IPS-NIHi7 (cell line): ENCODE measurements around the gene RNASET2.
"Not testable (repeated sequence)": the region's sequence is repeated elsewhere in the genome, so short reads cannot be mapped to it uniquely, and the experiment has no call there.

Experiments
- DNase-seq: peaks from one replicate; pipeline ENCODE4 v3.0.0; 2012; ENCODE audit warnings: mixed read lengths; ENCODE audit errors: extremely low spot score

RNASET2 gene

DNA sequence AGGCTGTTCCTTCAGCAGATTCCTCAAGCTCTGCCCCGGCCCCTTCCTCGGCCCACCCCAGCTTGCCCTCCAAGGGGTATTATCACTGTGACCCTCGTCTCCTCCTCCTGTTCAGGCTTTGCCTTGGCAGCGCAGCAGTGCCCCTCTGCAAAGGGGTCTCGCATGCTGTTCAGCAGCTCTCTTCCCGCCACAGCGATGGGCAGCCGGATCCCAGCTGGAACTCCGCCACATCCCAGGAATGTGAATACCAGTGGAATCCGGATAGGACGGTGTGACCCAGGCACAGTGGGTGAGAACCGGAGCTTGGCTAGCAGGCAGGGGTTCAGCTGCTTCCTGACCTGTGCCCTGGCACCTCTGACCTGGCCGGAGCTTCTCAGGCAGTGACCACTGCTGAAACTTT lies 52.9 kb downstream of the RNASET2 start:
- no peak for DNase-seq

DNA sequence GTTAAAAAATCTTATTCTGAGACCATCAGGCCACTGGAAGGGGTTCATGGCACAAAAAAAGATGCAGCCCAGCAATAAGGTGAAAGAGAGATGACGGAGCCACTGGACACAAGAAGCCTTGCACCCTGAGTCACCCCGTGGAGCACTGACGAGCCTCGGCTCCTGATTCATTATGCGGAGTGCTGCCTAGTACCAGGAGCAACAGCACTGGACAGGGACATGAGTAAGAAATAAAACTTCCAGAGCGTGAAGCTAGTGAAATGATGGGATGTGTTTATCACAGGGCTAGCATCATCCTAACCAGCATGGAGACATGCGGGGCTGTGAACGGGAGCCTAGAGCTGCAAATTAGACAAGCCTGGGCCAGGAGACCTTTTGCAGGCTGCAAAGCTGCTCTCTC lies 53.3 kb downstream of the RNASET2 start:
- no peak for DNase-seq

GRCh38 chr6:166902211-166902755 lies 54.1 kb downstream of the RNASET2 start:
- DNase-seq = no peak

DNA sequence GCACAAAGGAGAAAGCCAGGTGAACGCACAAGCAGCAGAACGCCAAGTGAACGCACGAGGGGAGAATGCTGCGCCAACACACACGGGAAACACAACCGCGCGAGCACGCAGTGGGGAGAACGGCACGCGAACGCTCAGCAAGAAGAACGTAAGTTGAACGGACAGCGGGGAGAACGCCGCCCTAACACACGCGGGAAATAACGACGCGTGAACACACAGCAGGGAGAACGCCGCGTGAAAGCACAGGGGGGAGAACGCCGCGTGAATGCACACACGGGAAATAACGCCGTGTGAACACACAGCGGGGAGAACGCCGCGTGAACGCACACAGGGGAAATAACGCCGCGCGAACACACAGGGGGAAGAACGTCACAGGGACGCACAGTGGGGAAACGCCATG lies 54.7 kb downstream of the RNASET2 start:
- DNase-seq = no peak

DNA sequence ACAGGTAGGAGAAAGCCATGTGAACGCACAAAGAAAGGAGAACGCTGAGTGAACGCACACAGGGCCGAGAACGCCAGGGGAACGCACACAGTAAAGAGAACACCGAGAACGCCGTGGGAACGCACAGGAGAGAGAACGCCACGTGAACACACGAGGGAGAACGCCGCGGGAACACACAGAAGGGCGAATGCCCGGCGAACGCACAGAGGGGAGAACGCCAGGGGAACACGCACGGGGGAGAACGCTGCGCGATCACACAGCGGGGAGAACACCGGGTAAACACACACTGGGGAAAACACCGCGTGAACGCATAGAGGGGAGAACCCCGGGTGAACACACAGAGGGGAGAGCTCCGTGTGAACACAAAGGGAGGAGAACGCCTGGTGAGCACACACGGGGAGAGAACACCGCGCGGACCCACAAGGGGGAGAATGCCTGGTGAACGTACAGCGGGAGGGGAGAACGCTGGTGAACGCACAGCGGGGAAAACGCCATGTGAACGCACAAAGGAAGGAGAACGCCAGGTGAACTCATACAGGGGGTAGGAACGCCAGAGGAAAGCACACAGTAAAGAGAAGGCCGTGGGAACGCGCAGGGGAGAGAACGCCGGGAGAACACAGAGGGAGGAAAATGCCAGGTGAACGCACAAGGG lies 55.3 kb downstream of the RNASET2 start:
- no peak for DNase-seq

- DNase-seq = no peak
These were observed 56.1 kb downstream of the RNASET2 start for GRCh38 chr6:166900130-166900708.

GRCh38 chr6:166898910-166899309 lies 57.4 kb downstream of the RNASET2 start:
- no peak for DNase-seq

- DNase-seq = not testable (repeated sequence)
These were observed 61.7 kb downstream of the RNASET2 start for GRCh38 chr6:166894614-166895013.

- DNase-seq = not testable (repeated sequence)
These were observed 63.9 kb downstream of the RNASET2 start for GRCh38 chr6:166892472-166892871.

DNA sequence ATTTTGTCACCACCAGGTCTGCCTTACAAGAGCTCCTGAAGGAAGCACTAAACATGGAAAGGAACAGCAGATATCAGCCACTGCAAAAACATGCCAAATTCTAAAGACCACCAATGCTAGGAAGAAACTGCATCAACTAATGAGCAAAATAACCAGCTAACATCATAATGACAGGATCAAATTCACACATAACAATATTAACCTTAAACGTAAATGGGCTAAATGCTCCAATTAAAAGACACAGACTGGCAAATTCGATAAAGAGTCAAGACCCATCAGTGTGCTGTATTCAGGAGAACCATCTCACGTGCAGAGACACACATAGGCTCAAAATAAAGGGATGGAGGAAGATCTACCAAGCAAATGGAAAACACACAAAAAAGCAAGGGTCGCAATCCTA lies 69.6 kb downstream of the RNASET2 start:
- DNase-seq = not testable (repeated sequence)

DNA sequence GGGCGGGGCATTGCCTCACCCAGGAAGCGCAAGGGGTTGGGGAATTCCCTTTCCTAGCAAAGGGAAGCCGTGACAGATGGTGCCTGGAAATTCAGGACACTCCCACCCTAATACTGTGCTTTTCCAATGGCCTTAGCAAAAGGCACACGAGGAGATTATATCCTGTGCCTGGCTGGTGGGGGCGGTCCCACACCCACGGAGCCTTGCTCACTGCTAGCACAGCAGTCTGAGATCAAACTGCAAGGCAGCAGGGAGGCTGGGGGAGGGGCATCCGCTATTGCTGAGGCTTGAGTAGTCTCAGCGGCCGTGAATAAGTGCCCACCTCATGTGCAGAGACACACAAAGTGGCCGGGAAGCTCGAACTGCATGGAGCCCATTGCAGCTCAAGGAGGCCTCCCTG lies 71.4 kb downstream of the RNASET2 start:
- not testable (repeated sequence) for DNase-seq

- DNase-seq = no peak
These were observed 76.8 kb downstream of the RNASET2 start for GRCh38 chr6:166879594-166879993.
